Measurements from ENCODE around the gene EPHA3. TPM values are rescaled to one million over a fixed set of nuclear protein-coding genes. Genes with fewer than 3 reads are reported as not detected.

The EPHA3 gene
- total RNA-seq, 2 experiments from 2014 or later: not detected

DNA sequence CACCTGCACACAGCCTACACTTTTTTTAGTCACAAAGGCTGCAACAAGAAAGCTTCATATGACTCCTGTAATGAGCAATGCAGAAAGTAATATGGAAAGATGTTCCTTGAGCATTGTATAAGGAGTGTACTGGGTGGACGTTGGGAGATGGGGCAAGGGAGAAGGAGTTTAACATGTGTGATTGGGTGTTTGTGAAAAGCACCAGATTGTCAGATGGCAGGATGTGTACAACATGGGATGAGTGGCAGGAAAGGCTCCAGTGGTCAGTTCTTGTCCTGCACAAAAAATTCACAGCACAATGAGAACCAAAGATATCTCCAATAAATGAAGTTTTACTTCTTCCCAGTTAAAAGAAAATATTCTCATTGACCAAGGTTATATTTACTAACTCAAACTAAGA lies 255.1 kb downstream of the EPHA3 start:
- Mint-ChIP-seq H3K4me1 (ENCODE audit: low read depth) (no peaks in the 10 kb centered on the region), H3K27ac (no peak overlapping the region), H3K27me3 (no peaks in the 10 kb centered on the region), H3K9me3 (peaks cover 2% of the 10 kb centered on the region), H3K4me3 (no peak overlapping the region), H3K36me3 (no peaks in the 10 kb centered on the region)
- no peak for DNase-seq
- POLR2A ChIA-PET: no interaction called here
- intact Hi-C loops (cut with micrococcal nuclease): no loop called here
- CTCF ChIA-PET: no interaction called here

- H3K27ac Mint-ChIP-seq: no peak overlapping the region
- H3K4me3 Mint-ChIP-seq: no peak overlapping the region
- H3K9me3 Mint-ChIP-seq: peaks cover 2% of the 10 kb centered on the region
- POLR2A ChIA-PET: no interaction called here
- intact Hi-C loops (cut with micrococcal nuclease): no loop called here
- H3K4me1 Mint-ChIP-seq (ENCODE audit: low read depth): no peaks in the 10 kb centered on the region
- CTCF ChIA-PET: no interaction called here
- no peaks in the 10 kb centered on the region for H3K27me3 Mint-ChIP-seq
- no peak for DNase-seq
- no peaks in the 10 kb centered on the region for H3K36me3 Mint-ChIP-seq
These were observed 255.8 kb downstream of the EPHA3 start for GRCh38 chr3:89363171-89363570.

DNA sequence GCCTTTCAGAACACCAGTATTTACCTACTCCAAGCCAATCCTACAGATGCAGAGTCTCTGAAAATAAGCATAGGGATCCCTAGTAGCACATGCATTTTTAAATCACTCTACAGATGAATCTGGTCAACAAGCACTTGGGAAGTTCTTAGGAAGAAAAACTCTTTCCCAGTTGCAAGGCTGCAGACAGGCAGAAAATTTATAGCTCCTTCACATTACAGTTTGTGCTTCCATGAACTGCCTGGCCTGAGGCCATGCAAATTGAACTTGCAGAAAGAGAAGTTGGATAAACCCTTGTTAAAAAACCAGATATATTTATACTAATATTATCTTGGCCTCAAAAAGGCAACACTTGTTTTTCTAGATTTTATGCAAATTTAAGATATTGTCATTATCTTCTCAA lies 256.9 kb downstream of the EPHA3 start:
- Mint-ChIP-seq H3K4me3 (no peak overlapping the region), H3K27me3 (no peaks in the 10 kb centered on the region), H3K9me3 (peaks cover 8% of the 10 kb centered on the region), H3K4me1 (ENCODE audit: low read depth) (no peaks in the 10 kb centered on the region), H3K36me3 (no peaks in the 10 kb centered on the region), H3K27ac (no peak overlapping the region)
- POLR2A ChIA-PET: no interaction called here
- intact Hi-C loops (cut with micrococcal nuclease): no loop called here
- CTCF ChIA-PET: no interaction called here
- no peak for DNase-seq

- POLR2A ChIA-PET: no interaction called here
- CTCF ChIA-PET: no interaction called here
- H3K9me3 Mint-ChIP-seq: peaks cover 12% of the 10 kb centered on the region
- no peaks in the 10 kb centered on the region for H3K36me3 Mint-ChIP-seq
- no peaks in the 10 kb centered on the region for H3K27me3 Mint-ChIP-seq
- H3K4me3 Mint-ChIP-seq: no peak overlapping the region
- H3K27ac Mint-ChIP-seq: no peak overlapping the region
- no peak for DNase-seq
- no peaks in the 10 kb centered on the region for H3K4me1 Mint-ChIP-seq (ENCODE audit: low read depth)
- intact Hi-C loops (cut with micrococcal nuclease): no loop called here
These were observed 259.7 kb downstream of the EPHA3 start for GRCh38 chr3:89367166-89367565.

DNA sequence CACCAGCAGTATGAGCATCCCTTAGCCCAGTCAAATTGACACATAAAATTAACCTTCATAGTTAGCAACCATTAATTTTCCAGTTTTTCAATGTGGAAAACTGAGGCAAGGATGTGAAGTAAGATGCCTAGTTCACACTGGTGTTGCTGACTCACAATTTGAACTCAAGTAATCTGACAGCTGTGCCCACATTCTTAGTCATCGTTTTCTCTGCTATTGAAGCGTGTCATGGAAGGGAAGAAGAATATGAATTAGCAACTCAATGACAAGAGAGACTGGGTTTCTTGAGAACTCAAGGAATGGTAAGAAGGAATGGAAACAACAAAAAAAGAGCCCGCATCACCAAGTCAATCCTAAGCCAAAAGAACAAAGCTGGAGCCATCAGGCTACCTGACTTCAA lies 261.4 kb downstream of the EPHA3 start:
- no peaks in the 10 kb centered on the region for H3K36me3 Mint-ChIP-seq
- POLR2A ChIA-PET: no interaction called here
- peaks cover 10% of the 10 kb centered on the region for H3K9me3 Mint-ChIP-seq
- H3K27me3 Mint-ChIP-seq: no peaks in the 10 kb centered on the region
- no peak overlapping the region for H3K27ac Mint-ChIP-seq
- DNase-seq: no peak
- H3K4me1 Mint-ChIP-seq (ENCODE audit: low read depth): no peaks in the 10 kb centered on the region
- H3K4me3 Mint-ChIP-seq: no peak overlapping the region
- CTCF ChIA-PET: no interaction called here
- intact Hi-C loops (cut with micrococcal nuclease): no loop called here

GRCh38 chr3:89372456-89372855 lies 265.0 kb downstream of the EPHA3 start:
- no peaks in the 10 kb centered on the region for H3K36me3 Mint-ChIP-seq
- peaks cover 10% of the 10 kb centered on the region for H3K9me3 Mint-ChIP-seq
- no peak for DNase-seq
- CTCF ChIA-PET: no interaction called here
- POLR2A ChIA-PET: no interaction called here
- intact Hi-C loops (cut with micrococcal nuclease): no loop called here
- no peaks in the 10 kb centered on the region for H3K27me3 Mint-ChIP-seq
- no peaks in the 10 kb centered on the region for H3K4me1 Mint-ChIP-seq (ENCODE audit: low read depth)
- no peak overlapping the region for H3K4me3 Mint-ChIP-seq
- H3K27ac Mint-ChIP-seq: no peak overlapping the region

GRCh38 chr3:89373434-89373833 lies 266.0 kb downstream of the EPHA3 start:
- no peaks in the 10 kb centered on the region for H3K27me3 Mint-ChIP-seq
- POLR2A ChIA-PET: no interaction called here
- DNase-seq: no peak
- H3K9me3 Mint-ChIP-seq: peaks cover 10% of the 10 kb centered on the region
- CTCF ChIA-PET: no interaction called here
- H3K4me1 Mint-ChIP-seq (ENCODE audit: low read depth): no peaks in the 10 kb centered on the region
- no peak overlapping the region for H3K27ac Mint-ChIP-seq
- intact Hi-C loops (cut with micrococcal nuclease): no loop called here
- H3K4me3 Mint-ChIP-seq: no peak overlapping the region
- H3K36me3 Mint-ChIP-seq: no peaks in the 10 kb centered on the region

GRCh38 chr3:89375451-89375850 lies 268.0 kb downstream of the EPHA3 start:
- CTCF ChIA-PET: no interaction called here
- intact Hi-C loops (cut with micrococcal nuclease): no loop called here
- Mint-ChIP-seq H3K27me3 (no peaks in the 10 kb centered on the region), H3K36me3 (no peaks in the 10 kb centered on the region), H3K4me3 (no peak overlapping the region), H3K9me3 (peaks cover 4% of the 10 kb centered on the region), H3K4me1 (ENCODE audit: low read depth) (no peaks in the 10 kb centered on the region), H3K27ac (no peak overlapping the region)
- POLR2A ChIA-PET: no interaction called here
- no peak for DNase-seq

- intact Hi-C loops (cut with micrococcal nuclease): no loop called here
- no peak overlapping the region for H3K27ac Mint-ChIP-seq
- DNase-seq: no peak
- ChIA-PET POLR2A (no interaction called here), CTCF (no interaction called here)
- H3K36me3 Mint-ChIP-seq: no peaks in the 10 kb centered on the region
- no peak overlapping the region for H3K4me3 Mint-ChIP-seq
- H3K9me3 Mint-ChIP-seq: peaks cover 9% of the 10 kb centered on the region
- H3K4me1 Mint-ChIP-seq (ENCODE audit: low read depth): no peaks in the 10 kb centered on the region
- H3K27me3 Mint-ChIP-seq: no peaks in the 10 kb centered on the region
These were observed 272.6 kb downstream of the EPHA3 start for GRCh38 chr3:89380016-89380415.

DNA sequence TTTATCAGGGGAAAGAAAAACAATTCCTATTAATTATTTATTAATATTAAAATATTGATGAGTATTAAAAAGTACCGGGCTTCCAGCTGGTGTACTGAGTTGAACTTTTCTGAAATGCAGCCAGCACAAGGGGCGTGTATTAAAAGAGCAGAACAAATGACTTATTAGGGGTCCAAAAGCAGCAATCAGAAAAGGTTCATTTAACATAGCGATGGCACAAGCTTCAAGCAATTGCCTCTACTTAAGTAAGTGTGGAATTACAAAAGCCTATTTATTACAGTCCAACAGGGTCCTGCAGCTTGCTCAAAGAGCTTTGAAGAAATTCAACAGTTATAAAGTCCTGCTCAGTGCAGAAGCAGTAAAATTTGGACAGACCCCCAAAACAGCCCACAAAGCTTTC lies 285.6 kb downstream of the EPHA3 start:
- CTCF ChIA-PET: no interaction called here
- Mint-ChIP-seq H3K27ac (no peak overlapping the region), H3K9me3 (peaks cover 7% of the 10 kb centered on the region), H3K27me3 (no peaks in the 10 kb centered on the region), H3K36me3 (no peaks in the 10 kb centered on the region), H3K4me3 (no peak overlapping the region), H3K4me1 (ENCODE audit: low read depth) (no peaks in the 10 kb centered on the region)
- POLR2A ChIA-PET: no interaction called here
- intact Hi-C loops (cut with micrococcal nuclease): no loop called here
- DNase-seq: no peak

DNA sequence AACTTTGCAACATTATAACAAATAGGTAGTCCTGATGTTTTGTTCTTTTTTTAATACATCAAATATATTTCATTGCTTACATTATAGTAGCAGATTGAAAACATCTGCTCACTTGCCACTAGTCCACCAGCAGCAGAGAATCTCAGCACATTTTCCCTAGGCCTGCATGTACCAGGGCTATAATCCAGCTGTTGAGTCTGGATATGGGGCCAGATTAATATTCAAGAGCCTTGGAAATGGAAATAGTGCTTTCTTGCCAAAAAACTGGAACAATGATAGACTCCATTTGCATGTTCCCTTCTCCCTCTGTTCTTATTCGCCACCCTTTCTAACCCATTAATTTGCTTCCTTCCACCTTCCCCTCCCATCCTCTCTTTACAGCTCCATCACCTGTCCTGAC lies 288.0 kb downstream of the EPHA3 start:
- H3K4me1 Mint-ChIP-seq (ENCODE audit: low read depth): no peaks in the 10 kb centered on the region
- POLR2A ChIA-PET: no interaction called here
- no peak overlapping the region for H3K4me3 Mint-ChIP-seq
- intact Hi-C loops (cut with micrococcal nuclease): no loop called here
- H3K27me3 Mint-ChIP-seq: no peaks in the 10 kb centered on the region
- no peak overlapping the region for H3K27ac Mint-ChIP-seq
- no peaks in the 10 kb centered on the region for H3K36me3 Mint-ChIP-seq
- peaks cover 2% of the 10 kb centered on the region for H3K9me3 Mint-ChIP-seq
- no peak for DNase-seq
- CTCF ChIA-PET: no interaction called here

DNA sequence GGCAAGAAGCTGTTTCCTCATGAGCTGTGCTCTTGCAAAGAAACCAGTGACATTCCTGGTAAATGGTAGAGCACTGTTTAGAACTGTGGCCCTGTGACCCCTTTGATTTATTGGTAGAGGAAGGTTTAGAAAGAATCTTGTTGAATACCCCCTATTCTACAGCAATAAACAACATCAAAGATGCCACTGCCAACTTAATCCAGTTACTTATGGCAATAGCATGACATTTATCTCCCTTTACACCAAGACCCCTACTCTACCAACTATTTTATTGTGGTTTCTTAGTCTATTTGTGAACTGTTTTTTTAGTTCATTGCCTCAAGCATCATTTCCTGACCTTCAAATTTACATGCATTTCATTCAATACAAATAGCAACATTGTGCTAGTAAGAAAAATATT lies 288.6 kb downstream of the EPHA3 start:
- no peak overlapping the region for H3K27ac Mint-ChIP-seq
- no peak for DNase-seq
- no peaks in the 10 kb centered on the region for H3K27me3 Mint-ChIP-seq
- H3K9me3 Mint-ChIP-seq: peaks cover 2% of the 10 kb centered on the region
- no peaks in the 10 kb centered on the region for H3K36me3 Mint-ChIP-seq
- intact Hi-C loops (cut with micrococcal nuclease): no loop called here
- H3K4me3 Mint-ChIP-seq: no peak overlapping the region
- ChIA-PET CTCF (no interaction called here), POLR2A (no interaction called here)
- H3K4me1 Mint-ChIP-seq (ENCODE audit: low read depth): no peaks in the 10 kb centered on the region

DNA sequence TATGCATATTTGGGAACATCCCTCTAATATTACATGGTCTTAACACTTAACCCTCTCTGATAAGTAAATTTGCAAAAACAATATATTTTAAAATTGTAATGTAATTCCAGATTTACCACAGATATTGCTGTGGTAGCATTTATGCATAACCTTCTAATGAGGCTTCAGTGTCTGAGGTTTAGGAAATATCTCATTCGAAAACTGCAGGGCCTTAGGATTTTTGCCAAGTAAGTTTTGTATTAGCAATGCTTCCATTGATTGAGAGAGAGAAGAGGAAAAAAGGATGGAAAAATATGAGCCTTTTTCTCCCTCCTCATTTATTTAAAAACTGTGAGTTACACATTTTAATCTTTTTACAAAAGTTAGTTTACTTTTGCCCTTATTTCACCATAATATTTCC lies 294.6 kb downstream of the EPHA3 start:
- ChIA-PET CTCF (no interaction called here), POLR2A (no interaction called here)
- intact Hi-C loops (cut with micrococcal nuclease): no loop called here
- no peak overlapping the region for H3K27ac Mint-ChIP-seq
- H3K9me3 Mint-ChIP-seq: no peaks in the 10 kb centered on the region
- H3K36me3 Mint-ChIP-seq: no peaks in the 10 kb centered on the region
- DNase-seq: no peak
- H3K27me3 Mint-ChIP-seq: no peaks in the 10 kb centered on the region
- H3K4me1 Mint-ChIP-seq (ENCODE audit: low read depth): no peaks in the 10 kb centered on the region
- H3K4me3 Mint-ChIP-seq: no peak overlapping the region

GRCh38 chr3:89405176-89405575 lies 297.8 kb downstream of the EPHA3 start:
- Mint-ChIP-seq H3K36me3 (no peaks in the 10 kb centered on the region), H3K27ac (no peak overlapping the region), H3K4me1 (ENCODE audit: low read depth) (no peaks in the 10 kb centered on the region), H3K9me3 (peaks cover 2% of the 10 kb centered on the region), H3K4me3 (no peak overlapping the region), H3K27me3 (no peaks in the 10 kb centered on the region)
- CTCF ChIA-PET: no interaction called here
- POLR2A ChIA-PET: no interaction called here
- intact Hi-C loops (cut with micrococcal nuclease): no loop called here
- DNase-seq: no peak

All from activated CD4-positive, alpha-beta memory T cell treated with anti-CD3 and anti-CD28 coated beads for 36 hours (primary cell).